Peyer's patch (tissue), 4 donors: ENCODE results near the gene TRIM14. TPM values are rescaled to one million over a fixed set of nuclear protein-coding genes. Genes with fewer than 3 reads are reported as not detected.
"Not testable (repeated sequence)": the region's sequence is repeated elsewhere in the genome, so short reads cannot be mapped to it uniquely, and the experiment has no call there.

Experiments used
- DNase-seq, 3 donors: peaks; one replicate each; pipeline ENCODE4 v3.0.0-alpha.2; 2017 to 2019
- H3K27ac ChIP-seq, 4 donors: fragments of 200-600 bp; sonication (generic); one replicate each; pipeline ENCODE4 v1.5.1; 2016 to 2019
- H3K27me3 ChIP-seq, 2 donors: fragments of 200-600 bp; sonication (generic); one replicate each; pipeline ENCODE4 v1.5.1; 2019
- H3K36me3 ChIP-seq, 3 donors: fragments of 200-600 bp; sonication (generic); one replicate each; pipeline ENCODE4 v1.5.1; 2016 to 2019
- H3K4me1 ChIP-seq, 4 donors: fragments of 200-600 bp; sonication (generic); one replicate each; pipeline ENCODE4 v1.5.1; 2016 to 2019
- H3K4me3 ChIP-seq, 4 donors: fragments of 200-600 bp; sonication (generic); 1 replicate in 3 of 4; 2 replicates in 1 of 4; pipeline ENCODE4 v1.5.1; 2016 to 2019; ENCODE audit warnings: mild to moderate bottlenecking in 1 of 4
- H3K9me3 ChIP-seq, 4 donors: fragments of 200-600 bp; sonication (generic); one replicate each; pipeline ENCODE4 v1.5.1; 2016 to 2019; ENCODE audit warnings: mild to moderate bottlenecking in 1 of 4
- CTCF ChIP-seq, 6 experiments: fragments of 450-650 bp in 4 of 6; fragments of 200-600 bp in 2 of 6; sonication (generic) in 1 of 6; IDR thresholded peaks; one replicate each; pipeline ENCODE4 v1.5.1; 2017 to 2019; ENCODE audit warnings: antibody characterized with exemption in 6 of 6, mild to moderate bottlenecking in 3 of 6, moderate library complexity in 1 of 6
- POLR2A ChIP-seq, 2 donors: fragments of 450-650 bp; IDR thresholded peaks; one replicate each; pipeline ENCODE4 v1.5.1; 2017; ENCODE audit warnings: antibody characterized with exemption in 2 of 2, mild to moderate bottlenecking in 2 of 2, moderate library complexity in 2 of 2
- total RNA-seq, 4 donors: library from RNA; depleted of rRNA; stranded (reverse); fragments of >200 nt; gene quantifications; one replicate each; pipeline ENCODE4 v1.1.0, GENCODE V29; 2016

TRIM14 gene
- total RNA-seq, 4 donors from 2014 or later, result 61.1 to 101 (median 72.0) TPM

- DNase-seq, result peak in 1 of 3 donors; percentile 45
- peaks cover 0 to 65% (median 0%) of the 10 kb centered on the region in 3 donors for H3K36me3 ChIP-seq
These were observed 14.0 kb upstream of the TRIM14 start for GRCh38 chr9:98132806-98133631.

GRCh38 chr9:98132158-98132557 is 13.1 kb upstream of the TRIM14 start:
- H3K27ac ChIP-seq, result no peak overlapping the region
- H3K36me3 ChIP-seq, result peaks cover 0 to 74% (median 0%) of the 10 kb centered on the region in 3 donors
- H3K4me3 ChIP-seq, result no peak overlapping the region
- no peak for TF ChIP-seq POLR2A (IDR thresholded peaks at IDR 0.05)
- TF ChIP-seq CTCF (IDR thresholded peaks at IDR 0.05), result no peak
- no peaks in the 10 kb centered on the region for H3K27me3 ChIP-seq
- no peaks in the 10 kb centered on the region for H3K9me3 ChIP-seq
- H3K4me1 ChIP-seq, result peaks cover 0 to 7% (median 0%) of the 10 kb centered on the region in 4 donors
- peak in 1 of 3 donors; percentile 42 for DNase-seq

More at GRCh38 chr9:98132806-98133631, 14.0 kb upstream of the TRIM14 start:
- no peaks in the 10 kb centered on the region for H3K9me3 ChIP-seq
- no peak overlapping the region for H3K27ac ChIP-seq
- no peak overlapping the region for H3K4me3 ChIP-seq
- no peak for TF ChIP-seq POLR2A (IDR thresholded peaks at IDR 0.05)
- H3K4me1 ChIP-seq, result peaks cover 0 to 7% (median 0%) of the 10 kb centered on the region in 4 donors
- H3K27me3 ChIP-seq, result no peaks in the 10 kb centered on the region

- TF ChIP-seq POLR2A (IDR thresholded peaks at IDR 0.05) (no peak), CTCF (IDR thresholded peaks at IDR 0.05) (no peak)
- H3K4me1 ChIP-seq, result peaks cover 0 to 7% (median 0%) of the 10 kb centered on the region in 4 donors
- H3K27me3 ChIP-seq, result no peaks in the 10 kb centered on the region
- no peak overlapping the region for H3K27ac ChIP-seq
- no peak overlapping the region for H3K4me3 ChIP-seq
- no peaks in the 10 kb centered on the region for H3K9me3 ChIP-seq
- H3K36me3 ChIP-seq, result peaks cover 0 to 84% (median 0%) of the 10 kb centered on the region in 3 donors
- peak in 1 of 3 donors; percentile 45 for DNase-seq
These were observed 11.7 kb upstream of the TRIM14 start for GRCh38 chr9:98130576-98131228.

GRCh38 chr9:98130060-98130459 is 11.0 kb upstream of the TRIM14 start:
- H3K36me3 ChIP-seq, result peaks cover 0 to 85% (median 0%) of the 10 kb centered on the region in 3 donors
- H3K9me3 ChIP-seq, H3K4me1 ChIP-seq, H3K27ac ChIP-seq, H3K4me3 ChIP-seq, H3K27me3 ChIP-seq: not testable (repeated sequence)
- peak in 1 of 3 donors; percentile 31 for DNase-seq

- Histone ChIP-seq H3K9me3 (no peaks in the 10 kb centered on the region), H3K4me1 (peaks cover 0 to 7% (median 0%) of the 10 kb centered on the region in 4 donors), H3K36me3 (peaks cover 0 to 85% (median 0%) of the 10 kb centered on the region in 3 donors), H3K27me3 (no peaks in the 10 kb centered on the region), H3K4me3 (no peak overlapping the region), H3K27ac (peak overlapping the region in 2 of 4 donors; percentile 1 to 35)
- peak in 2 of 3 donors; percentile 69 to 73 for DNase-seq
- TF ChIP-seq POLR2A (IDR thresholded peaks at IDR 0.05) (no peak), CTCF (IDR thresholded peaks at IDR 0.05) (no peak)
These were observed 10.4 kb upstream of the TRIM14 start for GRCh38 chr9:98129451-98129881.

- DNase-seq, result no peak
- no peaks in the 10 kb centered on the region for H3K27me3 ChIP-seq
- H3K4me3 ChIP-seq, result no peak overlapping the region
- peak overlapping the region in 2 of 4 donors; percentile 35 to 39 for H3K27ac ChIP-seq
- TF ChIP-seq CTCF (IDR thresholded peaks at IDR 0.05), result no peak
- TF ChIP-seq POLR2A (IDR thresholded peaks at IDR 0.05), result no peak
- no peaks in the 10 kb centered on the region for H3K9me3 ChIP-seq
- peaks cover 0 to 83% (median 0%) of the 10 kb centered on the region in 3 donors for H3K36me3 ChIP-seq
- peaks cover 0 to 7% (median 0%) of the 10 kb centered on the region in 4 donors for H3K4me1 ChIP-seq
These were observed 9.3 kb upstream of the TRIM14 start for GRCh38 chr9:98128316-98128715.
